Activated CD4-positive, alpha-beta memory T cell treated with anti-CD3 and anti-CD28 coated beads for 36 hours (primary cell): ENCODE results near the gene CDC37. TPM values are rescaled to one million over a fixed set of nuclear protein-coding genes. Genes with fewer than 3 reads are reported as not detected.

Experiments used
- CTCF ChIA-PET: fragments of 350-600 bp; sonication (Branson Sonifier 250); formaldehyde crosslinking; loops from one replicate; lab custom pipeline; 2021; ENCODE audit warnings: antibody characterized with exemption, inconsistent platforms; lab: Charles Lee
- POLR2A ChIA-PET: fragments of 350-600 bp; sonication (Branson Sonifier 250); formaldehyde crosslinking; loops from one replicate; lab custom pipeline; 2021; ENCODE audit warnings: antibody characterized with exemption; lab: Charles Lee
- DNase-seq: peaks from one replicate; pipeline ENCODE4 v3.0.0-alpha.2; 2020
- H3K27ac Mint-ChIP-seq: one replicate; pipeline ENCODE4 v1.8.0; 2021; ENCODE audit warnings: mixed read lengths
- H3K27me3 Mint-ChIP-seq: one replicate; pipeline ENCODE4 v1.8.0; 2021; ENCODE audit warnings: mixed read lengths
- H3K36me3 Mint-ChIP-seq: one replicate; pipeline ENCODE4 v1.8.0; 2021; ENCODE audit warnings: mixed read lengths
- H3K4me1 Mint-ChIP-seq: one replicate; pipeline ENCODE4 v1.8.0; 2021; ENCODE audit warnings: low read depth, mixed read lengths
- H3K4me3 Mint-ChIP-seq: one replicate; pipeline ENCODE4 v1.8.0; 2021; ENCODE audit warnings: mild to moderate bottlenecking, mixed read lengths
- H3K9me3 Mint-ChIP-seq: one replicate; pipeline ENCODE4 v1.8.0; 2021; ENCODE audit warnings: mixed read lengths
- intact Hi-C: fragments of 100-400 bp; cut with micrococcal nuclease; formaldehyde crosslinking; loops from one replicate; pipeline ENCODE4 v1.15.1; 2023
- total RNA-seq, 2 experiments: library from RNA; stranded (reverse); gene quantifications; one replicate each; pipeline ENCODE4 v1.2.3, GENCODE V29; 2021

CDC37 gene
- total RNA-seq, 2 experiments from 2014 or later: 189 to 207 TPM

DNA sequence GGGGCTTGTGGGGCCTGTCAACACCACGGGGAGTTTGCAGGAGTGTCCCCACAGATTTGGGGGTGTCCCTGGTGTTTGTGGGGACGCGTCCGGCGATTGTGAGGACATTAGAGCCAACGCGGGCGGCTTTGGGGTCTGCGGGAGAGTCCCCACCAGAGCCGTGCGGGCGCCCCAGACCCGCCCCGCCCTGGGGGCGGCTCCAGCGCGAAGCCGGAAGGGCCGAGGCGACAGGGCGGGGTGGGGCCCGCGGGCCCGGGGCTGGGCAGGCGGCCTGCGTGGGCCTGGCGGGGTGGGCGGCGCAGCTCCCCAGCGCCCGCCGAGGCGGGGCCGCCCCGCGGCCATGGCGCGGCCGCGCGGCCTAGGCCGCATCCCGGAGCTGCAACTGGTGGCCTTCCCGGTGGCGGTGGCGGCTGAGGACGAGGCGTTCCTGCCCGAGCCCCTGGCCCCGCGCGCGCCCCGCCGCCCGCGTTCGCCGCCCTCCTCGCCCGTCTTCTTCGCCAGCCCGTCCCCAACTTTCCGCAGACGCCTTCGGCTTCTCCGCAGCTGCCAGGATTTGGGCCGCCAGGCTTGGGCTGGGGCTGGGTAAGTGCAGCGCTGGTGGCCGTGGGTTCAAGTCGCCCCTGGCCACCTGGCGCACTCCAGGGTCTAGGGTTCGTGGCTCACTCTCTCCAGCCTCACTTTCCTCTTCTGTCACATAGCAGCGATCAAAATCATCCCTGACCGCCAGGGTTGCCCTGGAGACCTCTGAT, 27.3 kb upstream of the CDC37 start:
- H3K27ac Mint-ChIP-seq: peak overlapping the region; percentile 64
- no peaks in the 10 kb centered on the region for H3K9me3 Mint-ChIP-seq
- peak overlapping the region; percentile 73 for H3K4me3 Mint-ChIP-seq
- POLR2A ChIA-PET: interaction anchor here (0.6 to 2.2 kb wide), 2 partner anchors 25 to 40 kb away, joined by 3 to 8 read pairs; no protein-coding TSS in a partner anchor
- peaks cover 3% of the 10 kb centered on the region for H3K36me3 Mint-ChIP-seq
- intact Hi-C loops: no loop called here
- CTCF ChIA-PET: interaction anchor here (0.6 to 27.2 kb wide), 2 partner anchors 22 to 135 kb away, joined by 3 to 836 read pairs; partner anchors contain the start of gene CDC37
- no peak for DNase-seq
- H3K4me1 Mint-ChIP-seq: peaks cover 63% of the 10 kb centered on the region
- peaks cover 35% of the 10 kb centered on the region for H3K27me3 Mint-ChIP-seq

DNA sequence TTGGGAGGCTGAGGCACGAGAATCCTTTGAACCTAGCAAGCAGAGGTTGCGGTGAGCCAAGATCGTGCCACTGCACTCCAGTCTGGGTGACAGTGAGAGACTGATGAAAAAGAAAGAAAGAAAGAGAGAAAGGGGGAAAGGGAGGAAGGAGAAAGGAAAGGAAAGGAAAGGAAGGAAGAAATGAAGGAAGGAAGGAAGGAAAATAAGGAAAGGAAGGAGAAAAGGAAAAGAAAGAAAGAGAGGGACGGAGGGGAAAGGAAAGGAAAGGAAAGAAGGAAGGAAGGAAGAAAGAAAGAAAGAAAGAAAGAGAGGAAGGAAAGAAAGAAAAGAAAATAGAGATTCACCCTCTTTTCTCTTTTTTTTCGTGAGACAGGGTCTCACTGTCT, 25.6 kb upstream of the CDC37 start:
- CTCF ChIA-PET: interaction anchor here (0.6 to 27.2 kb wide), 5 partner anchors 20 to 137 kb away, joined by 3 to 836 read pairs (median 5); partner anchors contain the start of gene CDC37
- Mint-ChIP-seq H3K4me3 (no peak overlapping the region), H3K27me3 (peaks cover 37% of the 10 kb centered on the region), H3K4me1 (peaks cover 78% of the 10 kb centered on the region), H3K9me3 (no peaks in the 10 kb centered on the region), H3K27ac (no peak overlapping the region), H3K36me3 (peaks cover 3% of the 10 kb centered on the region)
- no peak for DNase-seq
- intact Hi-C loops: loop anchor here (1.0 kb wide), 2 partner anchors 13 to 17 kb away; no protein-coding TSS in a partner anchor
- POLR2A ChIA-PET: interaction anchor here (0.6 to 2.9 kb wide), 5 partner anchors 10 to 158 kb away, joined by 3 to 9 read pairs (median 6); partner anchors contain the start of genes CDC37 and ICAM1

DNA sequence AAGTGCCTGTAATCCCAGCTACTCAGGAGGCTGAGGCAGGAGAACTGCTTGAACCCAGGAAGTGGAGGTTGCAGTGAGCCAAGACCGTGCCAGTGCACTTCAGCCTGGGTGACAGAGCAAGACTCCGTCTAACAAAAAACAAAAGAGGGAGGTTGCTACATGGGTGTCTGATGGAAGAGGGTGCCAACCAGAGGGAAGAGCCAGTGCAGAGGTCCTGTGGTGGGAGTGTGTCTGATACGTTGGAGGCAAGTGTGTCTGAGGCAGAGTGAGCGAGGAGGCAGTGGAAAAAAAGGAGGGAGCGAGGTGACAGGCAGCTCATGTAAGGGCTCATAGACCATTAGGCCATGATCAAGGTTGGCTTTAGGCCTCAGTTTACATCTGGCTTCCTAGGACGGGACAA, 23.8 kb upstream of the CDC37 start:
- intact Hi-C loops: no loop called here
- no peaks in the 10 kb centered on the region for H3K9me3 Mint-ChIP-seq
- peak overlapping the region; percentile 67 for H3K27ac Mint-ChIP-seq
- ChIA-PET CTCF (interaction anchor here (0.8 to 27.2 kb wide), 3 partner anchors 9 to 290 kb away, joined by 3 to 836 read pairs (median 19); partner anchors contain the start of gene CDC37), POLR2A (interaction anchor here (1.0 to 2.9 kb wide), 3 partner anchors 9 to 167 kb away, joined by 3 to 9 read pairs (median 6); partner anchors contain the start of gene CDC37)
- peaks cover 78% of the 10 kb centered on the region for H3K4me1 Mint-ChIP-seq
- peaks cover 41% of the 10 kb centered on the region for H3K27me3 Mint-ChIP-seq
- peaks cover 3% of the 10 kb centered on the region for H3K36me3 Mint-ChIP-seq
- no peak for DNase-seq
- H3K4me3 Mint-ChIP-seq: no peak overlapping the region

DNA sequence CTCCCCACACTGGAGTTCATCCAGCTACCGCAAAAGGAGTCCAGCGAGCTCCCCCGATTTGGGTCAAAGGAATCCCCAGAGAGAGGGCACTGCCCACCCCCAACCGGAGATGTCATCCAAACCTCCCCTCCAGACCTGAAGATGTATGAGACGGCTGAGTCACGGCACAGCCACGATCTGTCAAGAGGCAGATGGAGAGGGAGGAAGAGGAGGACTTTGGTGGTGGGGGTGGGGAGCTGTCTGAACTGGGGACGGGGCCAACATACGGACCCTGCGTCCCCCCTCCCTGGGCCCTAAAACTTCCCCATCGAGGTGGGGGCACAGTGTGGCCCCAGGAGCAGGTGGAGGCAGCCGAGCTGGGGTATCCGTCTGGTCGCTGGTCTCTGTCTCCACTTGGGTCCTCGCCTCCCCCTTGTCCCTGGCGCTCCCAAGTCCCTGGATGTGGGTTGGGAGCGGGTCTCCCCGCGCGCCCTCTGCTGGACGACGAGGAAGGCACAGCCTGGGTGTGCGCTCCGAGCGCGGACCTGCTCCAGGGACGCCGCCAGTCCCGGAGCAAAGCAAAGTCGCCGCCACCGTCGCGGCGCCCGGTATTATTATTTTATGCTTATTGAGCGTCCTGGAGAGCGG, 20.8 kb upstream of the CDC37 start:
- H3K27ac Mint-ChIP-seq: no peak overlapping the region
- intact Hi-C loops: loop anchor here (2.0 kb wide), 1 partner anchor 19 kb away; no protein-coding TSS in a partner anchor
- DNase-seq: peak; percentile 80
- ChIA-PET CTCF (interaction anchor here (0.6 to 27.2 kb wide), 10 partner anchors 9 to 180 kb away, joined by 3 to 836 read pairs (median 4); partner anchors contain the start of genes CDC37, ICAM1 and ICAM5), POLR2A (interaction anchor here (0.8 to 2.1 kb wide), 4 partner anchors 8 to 21 kb away, joined by 4 to 8 read pairs (median 4); partner anchors contain the start of gene CDC37)
- peak overlapping the region; percentile 68 for H3K4me3 Mint-ChIP-seq
- H3K4me1 Mint-ChIP-seq: peaks cover 78% of the 10 kb centered on the region
- H3K36me3 Mint-ChIP-seq: no peaks in the 10 kb centered on the region
- H3K9me3 Mint-ChIP-seq: no peaks in the 10 kb centered on the region
- H3K27me3 Mint-ChIP-seq: peaks cover 39% of the 10 kb centered on the region

DNA sequence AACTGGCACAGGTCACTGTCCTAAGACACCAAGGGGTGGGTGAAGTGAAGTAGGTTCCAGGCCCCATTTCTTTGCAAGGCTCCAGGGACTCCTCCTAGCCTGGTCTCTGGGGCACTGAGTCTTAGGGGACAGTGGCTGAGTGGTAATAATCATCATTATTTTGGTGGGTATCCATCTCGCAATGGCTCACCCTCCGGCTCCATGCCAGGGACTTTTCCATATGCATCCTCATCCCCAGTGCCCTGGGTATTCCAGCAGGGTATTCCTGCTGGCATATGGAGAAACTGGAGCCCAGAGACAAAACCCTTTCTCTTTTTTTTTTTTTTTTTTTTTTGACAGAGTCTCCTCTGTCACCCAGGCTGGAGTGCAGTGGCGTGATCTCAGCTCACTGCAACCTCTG, 19.5 kb upstream of the CDC37 start:
- peaks cover 74% of the 10 kb centered on the region for H3K4me1 Mint-ChIP-seq
- no peak for DNase-seq
- no peaks in the 10 kb centered on the region for H3K36me3 Mint-ChIP-seq
- no peak overlapping the region for H3K4me3 Mint-ChIP-seq
- peaks cover 41% of the 10 kb centered on the region for H3K27me3 Mint-ChIP-seq
- POLR2A ChIA-PET: no interaction called here
- no peak overlapping the region for H3K27ac Mint-ChIP-seq
- no peaks in the 10 kb centered on the region for H3K9me3 Mint-ChIP-seq
- intact Hi-C loops: no loop called here
- CTCF ChIA-PET: interaction anchor here (1.3 to 27.2 kb wide), 4 partner anchors 10 to 119 kb away, joined by 3 to 836 read pairs (median 16); partner anchors contain the start of gene CDC37

DNA sequence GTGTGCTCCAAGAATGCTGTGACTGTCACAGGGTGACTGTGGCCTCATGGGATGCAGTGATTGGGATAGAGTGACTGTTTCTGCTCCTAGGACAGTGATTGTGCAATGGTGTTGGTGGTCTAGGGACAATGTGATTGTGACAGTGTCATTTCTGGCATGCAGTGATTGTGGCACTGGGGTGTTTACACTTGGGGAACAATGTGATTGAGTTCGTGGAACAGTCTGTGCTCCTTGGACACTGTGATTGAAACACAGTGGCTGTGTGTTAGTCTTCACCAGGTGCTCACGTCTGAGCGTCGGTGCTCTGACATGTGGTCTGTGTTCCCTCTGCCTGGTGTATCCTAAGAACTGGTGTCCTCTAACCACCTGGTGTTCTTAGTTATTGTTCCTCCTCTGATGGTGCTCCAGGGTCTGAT, 18.7 kb upstream of the CDC37 start:
- ChIA-PET POLR2A (interaction anchor here (0.6 to 1.7 kb wide), 2 partner anchors 17 to 163 kb away, joined by 3 to 7 read pairs; no protein-coding TSS in a partner anchor), CTCF (interaction anchor here (0.6 to 27.2 kb wide), 4 partner anchors 13 to 153 kb away, joined by 4 to 836 read pairs (median 16); partner anchors contain the start of gene CDC37)
- Mint-ChIP-seq H3K9me3 (no peaks in the 10 kb centered on the region), H3K27ac (peak overlapping the region; percentile 46), H3K27me3 (peaks cover 45% of the 10 kb centered on the region), H3K36me3 (no peaks in the 10 kb centered on the region), H3K4me1 (peaks cover 67% of the 10 kb centered on the region), H3K4me3 (peak overlapping the region; percentile 54)
- DNase-seq: no peak
- intact Hi-C loops: no loop called here

DNA sequence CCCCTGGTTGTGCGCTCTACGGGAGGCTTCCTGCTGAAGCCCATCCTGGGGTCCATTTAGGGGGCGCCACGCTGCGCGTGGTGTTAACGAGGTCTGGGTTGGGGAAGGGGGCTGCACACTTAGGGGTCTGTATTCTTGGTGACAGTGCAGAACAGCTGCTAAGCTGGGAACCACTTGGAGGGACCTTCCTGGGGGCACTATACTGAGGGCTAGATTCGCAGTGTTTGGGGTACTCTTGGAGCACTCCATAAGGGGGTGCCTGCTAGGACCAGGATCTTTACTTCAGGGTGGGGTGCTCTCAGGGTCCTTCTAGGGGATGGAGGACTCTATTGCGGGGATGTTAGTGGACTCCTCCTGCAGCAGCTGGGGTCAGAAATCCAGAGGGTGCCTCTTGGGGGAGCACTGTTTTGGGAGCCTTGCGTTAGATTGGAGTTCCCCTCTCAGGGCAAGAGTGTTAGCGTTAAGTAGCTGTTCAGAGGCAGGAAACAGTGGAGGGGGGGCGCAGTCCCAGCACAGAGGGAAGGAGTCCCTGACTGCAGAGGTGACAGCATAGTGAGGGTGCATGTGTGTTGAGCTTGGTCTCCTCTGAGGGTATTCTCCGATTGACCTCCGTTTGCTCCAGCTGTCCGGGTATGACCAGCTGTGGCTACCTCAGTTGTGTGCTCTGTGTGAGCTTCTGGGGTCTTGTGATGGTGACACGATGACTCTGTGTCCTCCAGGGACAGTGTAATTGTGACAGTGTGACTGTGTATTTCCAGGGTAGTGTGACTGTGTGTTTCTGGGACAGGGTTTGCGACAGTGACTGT, 18.1 kb upstream of the CDC37 start:
- Mint-ChIP-seq H3K4me1 (peaks cover 65% of the 10 kb centered on the region), H3K27me3 (peaks cover 49% of the 10 kb centered on the region), H3K27ac (peak overlapping the region; percentile 38), H3K36me3 (peaks cover 3% of the 10 kb centered on the region), H3K4me3 (peak overlapping the region; percentile 54), H3K9me3 (no peaks in the 10 kb centered on the region)
- ChIA-PET CTCF (interaction anchor here (0.6 to 27.2 kb wide), 6 partner anchors 12 to 152 kb away, joined by 4 to 836 read pairs (median 4); partner anchors contain the start of gene CDC37), POLR2A (interaction anchor here (0.5 to 1.7 kb wide), 3 partner anchors 17 to 446 kb away, joined by 3 to 7 read pairs (median 3); no protein-coding TSS in a partner anchor)
- intact Hi-C loops: no loop called here
- peak; percentile 60 for DNase-seq

DNA sequence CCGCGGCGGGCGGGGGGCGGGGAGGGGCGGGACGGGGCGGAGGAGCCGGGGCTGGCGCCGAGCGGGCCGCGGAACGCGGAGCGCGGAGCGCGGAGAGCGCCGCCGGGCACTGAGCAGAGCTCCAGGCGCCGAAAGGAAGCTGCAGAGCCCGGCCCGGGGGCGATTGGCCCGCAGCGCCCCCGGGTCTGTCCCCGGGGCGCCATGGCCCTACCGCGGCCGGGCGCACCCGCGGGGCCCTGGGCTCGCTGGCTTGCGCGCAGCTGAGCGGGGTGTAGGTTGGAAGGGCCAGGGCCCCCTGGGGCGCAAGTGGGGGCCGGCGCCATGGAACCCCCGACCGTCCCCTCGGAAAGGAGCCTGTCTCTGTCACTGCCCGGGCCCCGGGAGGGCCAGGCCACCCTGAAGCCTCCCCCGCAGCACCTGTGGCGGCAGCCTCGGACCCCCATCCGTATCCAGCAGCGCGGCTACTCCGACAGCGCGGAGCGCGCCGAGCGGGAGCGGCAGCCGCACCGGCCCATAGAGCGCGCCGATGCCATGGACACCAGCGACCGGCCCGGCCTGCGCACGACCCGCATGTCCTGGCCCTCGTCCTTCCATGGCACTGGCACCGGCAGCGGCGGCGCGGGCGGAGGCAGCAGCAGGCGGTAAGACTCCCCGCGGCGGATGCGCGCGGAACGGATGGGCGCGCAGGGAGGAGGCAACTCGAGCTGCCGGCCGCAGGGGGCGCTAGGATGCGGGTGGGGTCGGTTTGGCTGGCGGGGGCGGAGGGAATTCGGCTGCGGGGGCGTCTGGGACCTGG, 17.3 kb upstream of the CDC37 start, which contains the start of gene PDE4A:
TSS of gene PDE4A (plus strand) at position 95 of the 796 bp plus-strand sequence. CDS start at position 322, 227 bp downstream.
- H3K4me1 Mint-ChIP-seq: peaks cover 66% of the 10 kb centered on the region
- intact Hi-C loops: no loop called here

DNA sequence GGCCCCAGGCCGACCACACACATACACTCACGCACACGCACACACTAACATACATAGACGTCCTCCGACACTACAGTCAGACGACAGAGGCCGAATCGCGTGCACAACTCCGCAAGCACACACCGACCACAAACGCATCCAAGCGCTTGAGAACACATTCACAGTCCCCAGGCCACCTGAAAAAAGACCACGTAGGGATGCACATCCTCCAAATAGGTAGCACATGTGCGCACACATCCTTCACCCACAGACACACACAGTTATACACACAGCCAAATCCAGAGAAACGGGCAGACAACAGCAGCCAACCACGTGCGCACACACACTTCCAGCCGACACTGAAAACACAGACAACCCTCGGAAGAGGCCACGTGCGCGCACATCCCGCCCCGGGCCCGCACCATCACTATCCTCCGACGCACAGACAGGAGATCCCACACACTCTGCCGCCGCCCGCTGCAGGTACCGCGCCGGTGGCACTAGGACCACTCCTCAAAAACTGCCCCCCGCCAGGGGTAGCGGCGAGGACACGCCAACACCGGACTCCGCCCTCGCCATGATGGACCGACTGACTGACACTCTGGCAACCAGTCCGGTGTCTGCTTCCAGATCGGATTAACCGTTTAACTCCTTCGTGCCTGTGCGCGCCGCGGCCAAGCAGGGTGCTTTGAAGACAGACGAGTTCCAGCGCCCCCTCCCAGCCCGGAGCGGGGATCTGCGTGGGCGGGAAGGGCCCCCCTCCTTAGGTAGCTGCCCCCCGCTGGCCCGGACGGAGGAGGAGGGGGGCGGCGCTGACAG, 16.5 kb upstream of the CDC37 start:
- H3K4me3 Mint-ChIP-seq: peak overlapping the region; percentile 71
- DNase-seq: peak; percentile 71
- ChIA-PET POLR2A (interaction anchor here (2.4 kb wide), 1 partner anchor 8 kb away, joined by 9 read pairs; no protein-coding TSS in a partner anchor), CTCF (interaction anchor here (1.2 to 27.2 kb wide), 3 partner anchors 6 to 21 kb away, joined by 4 to 836 read pairs (median 836); partner anchors contain the start of genes CDC37 and PDE4A)
- H3K9me3 Mint-ChIP-seq: no peaks in the 10 kb centered on the region
- peaks cover 3% of the 10 kb centered on the region for H3K36me3 Mint-ChIP-seq
- H3K4me1 Mint-ChIP-seq: peaks cover 59% of the 10 kb centered on the region
- intact Hi-C loops: loop anchor here (1.0 kb wide), 1 partner anchor 16 kb away; no protein-coding TSS in a partner anchor
- peak overlapping the region; percentile 47 for H3K27ac Mint-ChIP-seq
- H3K27me3 Mint-ChIP-seq: peaks cover 49% of the 10 kb centered on the region

More for the DNA sequence above, 17.3 kb upstream of the CDC37 start, which contains the start of gene PDE4A:
- Mint-ChIP-seq H3K9me3 (no peaks in the 10 kb centered on the region), H3K27ac (peak within 1 kb of the TSS; percentile 47), H3K27me3 (peaks cover 49% of the 10 kb centered on the region), H3K4me3 (peak within 1 kb of the TSS; percentile 71), H3K36me3 (peaks cover 3% of the 10 kb centered on the region)
- ChIA-PET CTCF (interaction anchor here (0.9 to 27.2 kb wide), 5 partner anchors 12 to 151 kb away, joined by 4 to 836 read pairs (median 4); partner anchors contain the start of gene CDC37), POLR2A (interaction anchor here (0.5 to 1.7 kb wide), 2 partner anchors 16 to 446 kb away, joined by 3 to 7 read pairs; no protein-coding TSS in a partner anchor)
- peak; percentile 80 for DNase-seq
